OCI-M1 (cell line): ENCODE data around the gene FBXO21.
"Not testable (repeated sequence)": the region's sequence is repeated elsewhere in the genome, so short reads cannot be mapped to it uniquely, and the experiment has no call there.

Experiments used
- DNase-seq: peaks from one replicate; lab custom pipeline; 2025; lab: John Stamatoyannopoulos, UW

Gene FBXO21

GRCh38 chr12:117104003-117104402, 86.3 kb downstream of the FBXO21 start:
- DNase-seq: not testable (repeated sequence)

GRCh38 chr12:117102800-117103181, 87.5 kb downstream of the FBXO21 start:
- DNase-seq: no peak

DNA sequence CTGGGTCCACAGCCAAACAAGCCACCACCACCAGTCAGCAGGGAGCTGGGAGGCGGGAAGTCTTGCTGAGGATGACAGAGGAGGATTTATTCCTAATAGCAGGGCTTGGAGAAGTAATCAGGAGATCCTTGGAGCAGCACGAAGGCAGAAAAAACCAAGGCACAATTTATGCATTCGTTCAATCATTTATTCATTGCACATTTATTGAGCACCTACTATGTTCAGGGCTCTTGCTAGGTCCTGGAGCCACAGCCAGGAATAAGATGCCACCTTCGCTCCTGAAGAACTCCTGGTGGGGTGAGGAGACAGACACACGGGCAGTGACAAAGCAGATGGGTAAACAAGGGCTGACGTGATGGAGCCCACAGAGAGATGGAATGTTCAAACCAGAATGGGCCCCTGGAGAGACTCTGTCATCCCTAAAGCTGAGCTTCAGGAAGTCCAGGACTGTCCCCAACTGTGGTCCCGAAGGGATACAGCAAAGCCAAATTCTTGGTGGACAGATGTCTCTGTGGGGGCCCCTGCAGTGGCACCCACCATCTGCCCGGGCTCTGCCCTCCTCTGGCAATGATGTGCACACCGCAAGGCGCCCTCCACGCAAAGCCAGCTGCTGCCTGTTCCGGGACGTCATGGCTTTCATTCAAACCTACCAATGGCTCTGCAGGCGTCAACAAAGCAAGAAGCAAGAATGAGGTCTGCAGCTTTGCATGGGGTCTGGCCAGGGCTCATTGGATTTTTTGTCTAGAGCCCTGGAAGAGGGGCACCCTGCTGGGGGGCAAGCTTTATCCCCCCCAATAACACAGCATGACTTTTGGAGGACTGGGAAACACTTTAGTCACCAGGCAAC, 88.1 kb downstream of the FBXO21 start:
- DNase-seq: no peak

GRCh38 chr12:117100851-117101673, 89.2 kb downstream of the FBXO21 start:
- peak; percentile 15 for DNase-seq

DNA sequence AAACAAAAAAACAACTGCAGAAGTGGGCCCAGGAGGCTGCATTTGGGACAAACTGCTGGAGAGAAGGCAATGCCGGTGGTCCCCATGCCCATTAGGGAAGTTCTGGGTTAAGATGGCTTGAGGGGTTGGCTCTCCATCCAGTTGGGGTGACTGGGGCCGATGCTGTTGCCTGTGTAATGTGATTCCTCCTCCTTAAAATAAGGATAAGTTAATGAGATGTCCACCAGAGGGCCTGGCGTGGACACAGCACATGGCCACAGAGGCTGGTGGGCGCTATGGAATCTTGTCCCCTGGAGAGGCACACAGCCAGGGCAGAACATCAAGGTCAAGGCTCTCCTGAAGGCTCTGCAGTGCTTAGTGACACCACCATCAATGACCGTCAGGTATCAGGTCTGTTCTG, 90.0 kb downstream of the FBXO21 start:
- DNase-seq: peak; percentile 31

DNA sequence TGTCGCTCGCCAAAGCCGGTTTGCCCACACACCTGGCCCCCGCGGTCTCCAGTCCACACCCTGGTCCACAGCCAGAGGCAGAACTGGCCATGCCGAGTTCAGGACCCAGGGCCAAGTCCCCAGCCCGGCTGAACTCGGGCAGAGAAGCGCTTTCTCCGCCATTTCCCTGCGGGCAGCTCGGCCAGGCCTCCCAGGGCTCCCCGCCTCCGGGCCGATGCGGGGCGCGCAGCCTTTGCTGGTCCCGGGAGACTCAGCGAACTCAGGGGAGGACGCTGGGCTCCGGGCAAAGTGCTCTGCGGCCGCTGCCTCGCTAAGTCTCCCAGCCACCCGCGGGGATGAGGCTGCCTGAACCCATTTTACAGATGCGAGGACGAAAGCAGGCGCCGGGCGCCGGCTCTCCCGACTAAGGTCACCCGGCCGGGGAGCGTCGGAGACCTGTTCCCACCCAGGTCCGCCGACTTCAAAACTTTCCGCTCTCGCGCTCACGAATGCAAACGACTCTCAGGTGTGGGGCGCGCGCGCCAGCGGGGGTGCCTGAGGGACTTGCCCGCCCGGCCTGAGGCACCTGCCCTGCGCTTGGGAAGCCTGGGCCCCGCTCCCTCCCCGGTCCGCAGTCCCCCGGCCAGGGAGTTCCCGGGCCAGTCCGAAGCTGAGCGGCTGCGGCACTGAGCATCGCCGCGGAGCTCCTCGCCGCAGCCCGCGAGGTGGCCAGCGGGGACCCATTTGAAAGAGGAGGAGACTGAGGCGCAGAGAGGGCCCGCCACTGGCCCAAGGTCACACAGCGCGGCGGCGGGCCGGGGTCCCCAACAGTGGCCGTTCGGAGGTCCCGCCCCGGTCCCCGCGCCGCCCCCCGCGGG, 91.7 kb downstream of the FBXO21 start:
- peak; percentile 54 for DNase-seq

- DNase-seq: no peak
Measured at GRCh38 chr12:117098024-117098360, 92.3 kb downstream of the FBXO21 start.

- DNase-seq: no peak
Measured at GRCh38 chr12:117097159-117097558, 93.1 kb downstream of the FBXO21 start.

GRCh38 chr12:117096501-117097042, 93.7 kb downstream of the FBXO21 start:
- no peak for DNase-seq

DNA sequence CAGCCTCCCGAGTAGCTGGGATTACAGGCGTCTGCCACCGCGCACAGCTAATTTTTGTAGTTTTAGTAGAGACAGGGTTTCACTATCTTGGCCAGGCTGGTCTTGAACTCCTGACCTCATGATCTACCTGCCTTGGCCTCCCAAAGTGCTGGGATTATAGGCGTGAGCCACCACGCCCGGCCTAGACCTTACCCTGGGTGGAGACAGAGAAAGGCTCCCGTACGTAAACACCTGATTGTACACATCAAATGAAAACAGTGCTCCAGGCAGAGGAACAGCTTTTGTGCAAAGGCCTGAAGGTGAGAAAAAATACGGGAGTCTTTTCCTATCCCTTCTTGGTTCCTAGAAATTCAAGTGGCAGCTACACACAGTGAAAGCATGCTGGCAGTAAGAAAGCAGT, 95.1 kb downstream of the FBXO21 start:
- DNase-seq: not testable (repeated sequence)

- DNase-seq: no peak
Measured at GRCh38 chr12:117093918-117094630, 96.2 kb downstream of the FBXO21 start.

DNA sequence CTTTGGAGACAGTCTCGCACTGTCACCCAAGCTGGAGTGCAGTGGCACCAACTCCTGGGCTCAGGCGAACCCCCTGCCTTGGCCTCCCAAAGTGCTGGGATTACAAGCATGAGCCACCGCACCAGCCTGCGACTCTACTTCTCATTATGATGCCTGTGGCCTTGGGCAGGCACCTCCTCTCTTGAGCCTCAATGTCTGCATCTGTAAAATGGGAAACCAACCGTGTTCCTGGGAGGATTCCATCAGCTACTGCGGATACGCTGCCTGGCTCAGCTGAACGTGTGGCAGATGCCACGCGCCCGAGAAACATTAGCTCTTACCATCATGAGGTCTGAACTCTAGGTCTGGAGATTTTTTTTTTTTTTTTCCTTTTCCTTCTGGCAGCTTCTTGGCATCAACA, 96.8 kb downstream of the FBXO21 start:
- DNase-seq: no peak

DNA sequence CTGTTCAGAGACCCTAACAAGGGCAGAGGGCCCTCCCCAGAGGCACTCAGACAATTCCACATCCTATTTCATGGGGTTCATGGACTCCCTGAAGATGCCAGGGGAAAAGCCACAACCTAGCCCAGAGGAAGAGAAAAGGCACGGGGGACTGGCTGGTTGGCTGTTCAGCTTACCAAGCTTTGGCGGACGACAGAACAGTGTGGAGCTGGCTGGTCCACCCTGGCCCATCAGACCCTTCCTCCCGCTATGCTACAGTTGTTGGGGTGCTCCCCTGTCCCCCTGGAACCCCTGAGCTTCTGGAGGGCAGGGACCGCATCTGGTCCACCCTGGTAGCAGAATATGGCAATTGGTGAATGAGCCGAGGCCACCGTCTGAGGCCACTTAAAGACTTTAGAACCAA, 97.4 kb downstream of the FBXO21 start:
- no peak for DNase-seq

- DNase-seq: no peak
Measured at GRCh38 chr12:117092511-117092780, 97.8 kb downstream of the FBXO21 start.
